ENCODE measurements around the gene VANGL1. TPM values are rescaled to one million over a fixed set of nuclear protein-coding genes. Genes with fewer than 3 reads are reported as not detected.

VANGL1 gene
- total RNA-seq, 1 donor from 2014 or later: 8.5 TPM

DNA sequence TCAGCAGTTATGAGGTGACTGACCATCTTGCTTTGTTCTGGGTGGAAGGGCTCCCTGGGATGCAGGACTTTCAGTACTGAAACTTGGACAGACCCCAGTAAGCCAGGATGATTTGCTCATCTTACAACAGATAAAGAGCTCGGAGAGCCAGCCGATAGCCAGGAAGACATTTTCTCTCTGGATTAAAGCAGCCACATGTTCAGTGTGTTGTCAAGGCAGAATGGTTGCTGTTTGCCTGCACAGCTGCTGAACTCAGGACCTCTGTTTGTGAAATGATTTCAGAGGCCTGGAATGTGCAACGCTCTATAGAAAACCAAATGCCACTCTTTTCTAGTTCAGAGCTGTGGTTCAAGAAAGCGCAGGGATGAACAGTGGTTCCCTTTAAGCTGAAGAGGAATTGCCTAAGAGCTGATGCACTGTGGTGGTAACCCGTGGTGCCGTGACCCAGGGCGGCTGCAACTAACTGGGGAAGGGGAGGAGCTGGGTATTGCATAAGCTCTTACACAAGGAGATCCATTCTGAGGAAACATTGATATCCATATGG, 86.0 kb downstream of the VANGL1 start:
- Mint-ChIP-seq H3K27ac (peak overlapping the region; percentile 2), H3K4me1 (peaks cover 31% of the 10 kb centered on the region), H3K36me3 (no peaks in the 10 kb centered on the region), H3K9me3 (no peaks in the 10 kb centered on the region), H3K4me3 (no peak overlapping the region), H3K27me3 (ENCODE audit: insufficient read depth, low read depth) (peaks cover 3% of the 10 kb centered on the region)
- Histone ChIP-seq H3K4me3 (no peak overlapping the region), H3K27me3 (no peaks in the 10 kb centered on the region), H3K36me3 (no peaks in the 10 kb centered on the region), H3F3A (ENCODE audit: low read depth) (no peaks in the 10 kb centered on the region), H3K27ac (no peak overlapping the region), H3K9me3 (ENCODE audit: low read depth) (no peaks in the 10 kb centered on the region), H2AFZ (replicated peaks) (peak overlapping the region; percentile 40), H3K9ac (no peak overlapping the region), H3K79me2 (ENCODE audit: low read depth) (no peaks in the 10 kb centered on the region), H3K4me2 (no peak overlapping the region), H4K20me1 (ENCODE audit: low read depth) (no peaks in the 10 kb centered on the region), H3K4me1 (no peaks in the 10 kb centered on the region)
- TF ChIP-seq EZH2 (IDR thresholded peaks at IDR 0.05) (no peak), EZH2phosphoT487 (IDR thresholded peaks at IDR 0.05) (no peak)
- TF ChIP-seq, protein P1, sequence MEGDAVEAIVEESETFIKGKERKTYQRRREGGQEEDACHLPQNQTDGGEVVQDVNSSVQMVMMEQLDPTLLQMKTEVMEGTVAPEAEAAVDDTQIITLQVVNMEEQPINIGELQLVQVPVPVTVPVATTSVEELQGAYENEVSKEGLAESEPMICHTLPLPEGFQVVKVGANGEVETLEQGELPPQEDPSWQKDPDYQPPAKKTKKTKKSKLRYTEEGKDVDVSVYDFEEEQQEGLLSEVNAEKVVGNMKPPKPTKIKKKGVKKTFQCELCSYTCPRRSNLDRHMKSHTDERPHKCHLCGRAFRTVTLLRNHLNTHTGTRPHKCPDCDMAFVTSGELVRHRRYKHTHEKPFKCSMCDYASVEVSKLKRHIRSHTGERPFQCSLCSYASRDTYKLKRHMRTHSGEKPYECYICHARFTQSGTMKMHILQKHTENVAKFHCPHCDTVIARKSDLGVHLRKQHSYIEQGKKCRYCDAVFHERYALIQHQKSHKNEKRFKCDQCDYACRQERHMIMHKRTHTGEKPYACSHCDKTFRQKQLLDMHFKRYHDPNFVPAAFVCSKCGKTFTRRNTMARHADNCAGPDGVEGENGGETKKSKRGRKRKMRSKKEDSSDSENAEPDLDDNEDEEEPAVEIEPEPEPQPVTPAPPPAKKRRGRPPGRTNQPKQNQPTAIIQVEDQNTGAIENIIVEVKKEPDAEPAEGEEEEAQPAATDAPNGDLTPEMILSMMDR (IDR thresholded peaks at IDR 0.05): no peak
- peak; percentile 25 for DNase-seq (ENCODE audit: low spot score)

DNA sequence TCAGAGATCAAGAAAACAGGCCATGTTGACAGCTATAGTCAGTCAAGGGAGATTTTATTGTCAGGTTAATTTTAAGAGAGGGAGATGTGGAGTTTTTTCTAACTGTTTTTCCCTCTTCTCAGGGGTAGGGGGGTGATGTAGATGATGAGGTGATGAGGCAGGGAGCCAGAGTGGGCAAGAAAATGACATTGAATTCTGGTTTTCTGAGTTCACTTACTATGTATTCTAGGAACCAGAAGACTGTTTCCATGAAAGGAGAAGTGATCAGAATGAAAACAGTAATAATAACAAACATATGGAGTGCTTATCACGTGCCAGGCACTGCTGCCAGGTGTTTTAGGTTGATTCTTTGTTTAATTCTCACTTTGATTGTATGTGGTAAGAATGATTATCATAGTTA, 86.6 kb downstream of the VANGL1 start:
- H3K4me3 Mint-ChIP-seq: no peak overlapping the region
- Histone ChIP-seq H3K79me2 (ENCODE audit: low read depth) (no peaks in the 10 kb centered on the region), H3K36me3 (no peaks in the 10 kb centered on the region), H3K4me2 (no peak overlapping the region), H4K20me1 (ENCODE audit: low read depth) (no peaks in the 10 kb centered on the region), H3K4me3 (no peak overlapping the region), H3K4me1 (no peaks in the 10 kb centered on the region), H3K9ac (no peak overlapping the region), H2AFZ (replicated peaks) (no peak overlapping the region), H3K27ac (no peak overlapping the region), H3K9me3 (ENCODE audit: low read depth) (no peaks in the 10 kb centered on the region), H3K27me3 (no peaks in the 10 kb centered on the region), H3F3A (ENCODE audit: low read depth) (no peaks in the 10 kb centered on the region)
- no peak overlapping the region for H3K27ac Mint-ChIP-seq
- TF ChIP-seq EZH2 (IDR thresholded peaks at IDR 0.05) (no peak), EZH2phosphoT487 (IDR thresholded peaks at IDR 0.05) (no peak)
- TF ChIP-seq, protein P1 (IDR thresholded peaks at IDR 0.05): no peak
- no peaks in the 10 kb centered on the region for H3K36me3 Mint-ChIP-seq
- no peaks in the 10 kb centered on the region for H3K9me3 Mint-ChIP-seq
- H3K27me3 Mint-ChIP-seq (ENCODE audit: insufficient read depth, low read depth): peaks cover 3% of the 10 kb centered on the region
- DNase-seq (ENCODE audit: low spot score): no peak
- peaks cover 31% of the 10 kb centered on the region for H3K4me1 Mint-ChIP-seq

DNA sequence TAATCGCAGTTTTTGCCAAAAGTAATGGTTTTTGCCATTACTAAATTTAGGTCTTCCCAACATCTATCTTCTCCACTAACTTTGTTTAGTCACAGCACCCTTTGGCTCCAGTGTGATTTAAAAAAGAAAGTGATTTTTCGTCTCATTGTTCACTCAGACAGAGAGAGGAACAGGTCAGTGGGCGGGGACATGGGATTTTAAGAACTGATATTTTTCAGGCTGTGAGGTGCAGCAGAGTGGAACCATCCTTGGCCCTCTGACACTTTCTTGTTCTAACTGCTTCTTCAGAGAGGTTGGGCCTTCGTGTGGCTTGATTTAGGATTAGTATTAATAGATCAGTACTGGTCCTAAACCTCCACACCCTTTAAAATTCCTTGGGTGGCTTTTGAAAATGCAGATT, 88.0 kb downstream of the VANGL1 start:
- H3K27ac ChIP-seq: no peak overlapping the region
- no peak overlapping the region for H3K9ac ChIP-seq
- no peak overlapping the region for H2AFZ ChIP-seq (replicated peaks)
- Mint-ChIP-seq H3K36me3 (no peaks in the 10 kb centered on the region), H3K9me3 (no peaks in the 10 kb centered on the region), H3K4me3 (no peak overlapping the region), H3K4me1 (peaks cover 31% of the 10 kb centered on the region), H3K27me3 (ENCODE audit: insufficient read depth, low read depth) (peaks cover 3% of the 10 kb centered on the region), H3K27ac (no peak overlapping the region)
- no peaks in the 10 kb centered on the region for H3K79me2 ChIP-seq (ENCODE audit: low read depth)
- no peaks in the 10 kb centered on the region for H4K20me1 ChIP-seq (ENCODE audit: low read depth)
- no peak overlapping the region for H3K4me3 ChIP-seq
- TF ChIP-seq EZH2phosphoT487 (IDR thresholded peaks at IDR 0.05) (no peak), EZH2 (IDR thresholded peaks at IDR 0.05) (no peak)
- TF ChIP-seq, protein P1 (IDR thresholded peaks at IDR 0.05): no peak
- no peaks in the 10 kb centered on the region for H3K36me3 ChIP-seq
- no peaks in the 10 kb centered on the region for H3K4me1 ChIP-seq
- no peaks in the 10 kb centered on the region for H3F3A ChIP-seq (ENCODE audit: low read depth)
- no peaks in the 10 kb centered on the region for H3K27me3 ChIP-seq
- H3K4me2 ChIP-seq: no peak overlapping the region
- DNase-seq (ENCODE audit: low spot score): no peak
- H3K9me3 ChIP-seq (ENCODE audit: low read depth): no peaks in the 10 kb centered on the region

All from neural progenitor cell (in vitro differentiated cells).